H1 (cell line): ENCODE data around the gene SKAP2. TPM values are rescaled to one million over a fixed set of nuclear protein-coding genes. Genes with fewer than 3 reads are reported as not detected.

ENCODE experiments used
- NANOG ChIP-seq: IDR thresholded peaks from 2 replicates; pipeline ENCODE4 v1.6.1; 2011; ENCODE audit warnings: low read length, low read depth, mild to moderate bottlenecking, inconsistent platforms; ENCODE audit not compliant: insufficient read depth, poor library complexity, severe bottlenecking
- polyA plus RNA-seq, 7 experiments: library from polyadenylated mRNA; depleted of rRNA in 3 of 7; stranded (reverse) in 5 of 7; unstranded in 2 of 7; fragments of >200 nt in 5 of 7; fragments of 200-250 nt in 2 of 7; gene quantifications; 1 replicate in 5 of 7; 2 replicates in 1 of 7; 4 replicates in 1 of 7; pipeline versions ENCODE4 v1.2.1 to v1.2.3, GENCODE V29; 2011 to 2013; ENCODE audit warnings: missing spikeins in 2 of 7, mixed read lengths in 2 of 7
- total RNA-seq: library from RNA; stranded (reverse); fragmentation: NEBNext Ultra II Directional; extraction: Animal tissue kit (Norgen Biotek cat#: 25700); gene quantifications from 2 replicates; pipeline ENCODE4 v1.2.1, GENCODE V29; 2021

SKAP2 gene
- total and polyA plus RNA-seq, 2 of the 8 experiments (the other 6 are each of a cell fraction or from before 2014, with no cell fraction given), result 0.53 to 5.1 TPM

- TF ChIP-seq NANOG, result no peak
Observed at GRCh38 chr7:26897928-26898327, 33.5 kb upstream of the SKAP2 start (continued).
